Left lung (tissue), 10 donors: ENCODE measurements around the gene DPYSL4. TPM values are rescaled to one million over a fixed set of nuclear protein-coding genes. Genes with fewer than 3 reads are reported as not detected.

ENCODE experiments used
- ATAC-seq: fragments of 200-7000 bp; cut with Tn5 transposase; one replicate; pipeline ENCODE4 v1.9.1; 2020; ENCODE audit warnings: moderate library complexity
- DNase-seq, 4 donors: peaks; one replicate each; pipeline ENCODE4 v3.0.0-alpha.2; 2013 to 2020
- H3K27ac ChIP-seq, 2 donors: fragments of 200-600 bp; sonication (generic) in 1 of 2; one replicate each; pipeline versions ENCODE4 v1.5.0 to v1.8.0; 2020 to 2021
- H3K27me3 ChIP-seq, 2 donors: fragments of 200-600 bp; sonication (generic) in 1 of 2; one replicate each; pipeline versions ENCODE4 v1.5.0 to v1.8.0; 2020 to 2021
- H3K36me3 ChIP-seq, 2 donors: fragments of 200-600 bp; sonication (generic) in 1 of 2; one replicate each; pipeline versions ENCODE4 v1.5.0 to v1.8.0; 2020 to 2021
- H3K4me1 ChIP-seq, 2 donors: fragments of 200-600 bp; one replicate each; pipeline ENCODE4 v1.8.0; 2021
- H3K4me3 ChIP-seq, 2 donors: fragments of 200-600 bp; sonication (generic) in 1 of 2; one replicate each; pipeline versions ENCODE4 v1.5.0 to v1.8.0; 2020 to 2021; ENCODE audit warnings: mild to moderate bottlenecking in 1 of 2
- H3K9me3 ChIP-seq, 2 donors: fragments of 200-600 bp; sonication (generic) in 1 of 2; one replicate each; pipeline versions ENCODE4 v1.5.0 to v1.8.0; 2020 to 2021
- CTCF ChIP-seq, 2 donors: fragments of 200-600 bp; sonication (generic) in 1 of 2; IDR thresholded peaks; one replicate each; pipeline versions ENCODE4 v1.5.0 to v1.8.0; 2021; ENCODE audit warnings: antibody characterized with exemption in 2 of 2
- intact Hi-C, 2 donors: fragments of 100-400 bp; cut with DNase I; formaldehyde crosslinking; loops; one replicate each; pipeline versions ENCODE4 v1.11.2 to v1.14.2; 2022
- polyA plus RNA-seq, 6 donors: library from polyadenylated mRNA; unstranded; fragments of 120-200 nt; gene quantifications; one replicate each; pipeline ENCODE4 v1.2.1, GENCODE V29; 2013; ENCODE audit not compliant: insufficient read length in 6 of 6
- total RNA-seq, 2 donors: library from RNA; stranded (reverse); fragmentation: NEBNext Ultra II Directional; extraction: Animal tissue kit (Norgen Biotek cat#: 25700); gene quantifications; one replicate each; pipeline ENCODE4 v1.2.1, GENCODE V29; 2021
- donor health status: DM: no; HTN: yes; CAD: no.
- donor health status: DM: no; HTN: no; CAD: no.

DPYSL4 gene
- total and polyA plus RNA-seq, 8 donors: 1.3 to 14.6 (median 10.4) TPM

- TF ChIP-seq CTCF (IDR thresholded peaks at IDR 0.05): no peak
- Histone ChIP-seq H3K27me3 (peaks cover 0 to 32% of the 10 kb centered on the region in 2 donors), H3K9me3 (no peaks in the 10 kb centered on the region), H3K36me3 (peaks cover 0 to 3% of the 10 kb centered on the region in 2 donors), H3K4me1 (no peaks in the 10 kb centered on the region), H3K4me3 (no peak overlapping the region), H3K27ac (no peak overlapping the region)
- intact Hi-C loops: no loop called here
- no peak for ATAC-seq
- DNase-seq: peak in 1 of 4 donors; percentile 68
Observed at GRCh38 chr10:132201111-132201969, 14.6 kb downstream of the DPYSL4 start.

GRCh38 chr10:132202070-132202970 is 15.6 kb downstream of the DPYSL4 start:
- H3K4me3 ChIP-seq: no peak overlapping the region
- ATAC-seq: no peak
- H3K36me3 ChIP-seq: peaks cover 0 to 4% of the 10 kb centered on the region in 2 donors
- no peak overlapping the region for H3K27ac ChIP-seq
- no peaks in the 10 kb centered on the region for H3K9me3 ChIP-seq
- intact Hi-C loops: no loop called here
- TF ChIP-seq CTCF (IDR thresholded peaks at IDR 0.05): no peak
- H3K4me1 ChIP-seq: no peaks in the 10 kb centered on the region
- DNase-seq: peak in 1 of 4 donors; percentile 76
- peaks cover 0 to 24% of the 10 kb centered on the region in 2 donors for H3K27me3 ChIP-seq

- no peak overlapping the region for H3K27ac ChIP-seq
- no peaks in the 10 kb centered on the region for H3K9me3 ChIP-seq
- ATAC-seq (no peak), DNase-seq (peak in 1 of 4 donors; percentile 73)
- no peak overlapping the region for H3K4me3 ChIP-seq
- TF ChIP-seq CTCF (IDR thresholded peaks at IDR 0.05): no peak
- intact Hi-C loops: no loop called here
- peaks cover 0 to 13% of the 10 kb centered on the region in 2 donors for H3K27me3 ChIP-seq
- H3K36me3 ChIP-seq: peaks cover 0 to 14% of the 10 kb centered on the region in 2 donors
- no peaks in the 10 kb centered on the region for H3K4me1 ChIP-seq
Observed at GRCh38 chr10:132203256-132204077, 16.7 kb downstream of the DPYSL4 start.

GRCh38 chr10:132204078-132204780 is 17.5 kb downstream of the DPYSL4 start:
- intact Hi-C loops: no loop called here
- no peaks in the 10 kb centered on the region for H3K9me3 ChIP-seq
- ATAC-seq: no peak
- no peak overlapping the region for H3K4me3 ChIP-seq
- peaks cover 0 to 9% of the 10 kb centered on the region in 2 donors for H3K27me3 ChIP-seq
- no peaks in the 10 kb centered on the region for H3K4me1 ChIP-seq
- peaks cover 0 to 20% of the 10 kb centered on the region in 2 donors for H3K36me3 ChIP-seq
- DNase-seq: peak in 1 of 4 donors; percentile 73
- TF ChIP-seq CTCF (IDR thresholded peaks at IDR 0.05): no peak
- no peak overlapping the region for H3K27ac ChIP-seq
